ENCODE results near the gene LGALS3BP.
A peak's percentile ranks its signal among the peaks of the same experiment; 100 is the strongest.
"Not testable (repeated sequence)": the region's sequence is repeated elsewhere in the genome, so short reads cannot be mapped to it uniquely, and the experiment has no call there.

LGALS3BP gene, protein sequence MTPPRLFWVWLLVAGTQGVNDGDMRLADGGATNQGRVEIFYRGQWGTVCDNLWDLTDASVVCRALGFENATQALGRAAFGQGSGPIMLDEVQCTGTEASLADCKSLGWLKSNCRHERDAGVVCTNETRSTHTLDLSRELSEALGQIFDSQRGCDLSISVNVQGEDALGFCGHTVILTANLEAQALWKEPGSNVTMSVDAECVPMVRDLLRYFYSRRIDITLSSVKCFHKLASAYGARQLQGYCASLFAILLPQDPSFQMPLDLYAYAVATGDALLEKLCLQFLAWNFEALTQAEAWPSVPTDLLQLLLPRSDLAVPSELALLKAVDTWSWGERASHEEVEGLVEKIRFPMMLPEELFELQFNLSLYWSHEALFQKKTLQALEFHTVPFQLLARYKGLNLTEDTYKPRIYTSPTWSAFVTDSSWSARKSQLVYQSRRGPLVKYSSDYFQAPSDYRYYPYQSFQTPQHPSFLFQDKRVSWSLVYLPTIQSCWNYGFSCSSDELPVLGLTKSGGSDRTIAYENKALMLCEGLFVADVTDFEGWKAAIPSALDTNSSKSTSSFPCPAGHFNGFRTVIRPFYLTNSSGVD

GRCh38 chr17:78979780-78980623 lies at the start of gene LGALS3BP:
Gene LGALS3BP, minus strand, starts transcription at chr17:78979923. Its CDS starts 2,732 bp downstream, at chr17:78977191.
- peak; percentile 56 for DNase-seq (ENCODE audit: low read depth)

- peak; percentile 29 for DNase-seq (ENCODE audit: low read depth)
Observed at GRCh38 chr17:79028496-79029326, 49.0 kb upstream of the LGALS3BP start.

DNA sequence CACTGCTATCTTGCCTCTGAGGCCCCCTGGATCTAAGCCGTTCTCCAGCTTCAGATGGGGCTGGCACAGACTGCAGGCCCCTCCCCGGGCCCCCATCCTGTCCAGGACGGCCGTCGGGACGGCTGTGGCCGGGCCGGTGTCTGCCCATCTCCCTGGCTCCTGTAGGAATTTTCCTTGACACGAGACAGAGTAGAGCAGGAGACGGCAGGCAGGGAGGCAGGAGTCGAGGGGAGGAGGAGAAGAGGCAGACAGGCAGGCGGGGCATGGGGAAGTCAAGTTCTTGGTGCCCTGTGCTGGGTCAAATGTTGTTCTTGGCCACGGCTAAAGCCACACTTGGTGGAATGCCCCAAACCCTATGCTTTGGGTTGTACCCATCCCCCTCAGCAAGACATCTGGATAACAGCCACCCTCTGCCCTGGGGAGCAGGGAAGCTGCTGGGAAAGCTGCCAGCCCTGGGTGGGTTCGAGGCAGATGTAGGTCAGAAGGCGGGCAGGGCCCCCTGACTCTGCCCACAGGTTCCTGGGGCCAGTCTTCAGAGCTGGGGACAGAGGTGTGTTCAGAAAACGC lies 48.3 kb upstream of the LGALS3BP start:
- peak; percentile 87 for DNase-seq (ENCODE audit: low read depth)

DNA sequence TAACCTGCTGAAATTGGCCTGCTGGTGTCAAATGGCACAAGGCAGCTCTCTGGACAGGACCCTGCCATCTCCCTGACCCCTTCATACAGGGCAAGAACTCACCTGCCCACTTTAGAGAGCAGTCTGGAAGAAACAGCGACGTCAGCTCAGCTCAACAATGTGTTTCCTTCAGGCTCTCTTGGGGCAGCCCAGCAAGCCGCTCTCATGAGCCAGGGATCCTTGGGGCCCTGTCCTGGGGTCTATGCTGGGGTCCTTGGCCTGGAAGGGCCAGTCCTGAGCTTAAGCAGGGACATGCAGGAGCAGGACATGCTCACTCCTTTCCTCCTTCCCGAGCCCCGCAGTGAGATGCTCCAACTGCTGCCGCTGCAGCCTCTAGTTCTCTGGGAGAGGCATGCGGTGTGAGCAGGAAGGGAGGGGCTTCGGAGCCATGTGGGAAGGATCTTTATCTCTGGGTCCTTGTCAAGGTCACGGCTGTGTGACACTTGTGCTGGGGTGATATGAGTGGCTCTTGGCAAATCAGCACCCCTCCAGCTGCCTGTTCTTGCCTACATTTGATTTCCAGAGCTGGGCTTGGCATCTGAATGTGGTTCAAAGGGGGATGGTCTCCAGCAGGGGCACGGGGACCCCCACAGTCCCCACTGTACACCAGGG lies 47.7 kb upstream of the LGALS3BP start:
- no peak for DNase-seq (ENCODE audit: low read depth)

DNA sequence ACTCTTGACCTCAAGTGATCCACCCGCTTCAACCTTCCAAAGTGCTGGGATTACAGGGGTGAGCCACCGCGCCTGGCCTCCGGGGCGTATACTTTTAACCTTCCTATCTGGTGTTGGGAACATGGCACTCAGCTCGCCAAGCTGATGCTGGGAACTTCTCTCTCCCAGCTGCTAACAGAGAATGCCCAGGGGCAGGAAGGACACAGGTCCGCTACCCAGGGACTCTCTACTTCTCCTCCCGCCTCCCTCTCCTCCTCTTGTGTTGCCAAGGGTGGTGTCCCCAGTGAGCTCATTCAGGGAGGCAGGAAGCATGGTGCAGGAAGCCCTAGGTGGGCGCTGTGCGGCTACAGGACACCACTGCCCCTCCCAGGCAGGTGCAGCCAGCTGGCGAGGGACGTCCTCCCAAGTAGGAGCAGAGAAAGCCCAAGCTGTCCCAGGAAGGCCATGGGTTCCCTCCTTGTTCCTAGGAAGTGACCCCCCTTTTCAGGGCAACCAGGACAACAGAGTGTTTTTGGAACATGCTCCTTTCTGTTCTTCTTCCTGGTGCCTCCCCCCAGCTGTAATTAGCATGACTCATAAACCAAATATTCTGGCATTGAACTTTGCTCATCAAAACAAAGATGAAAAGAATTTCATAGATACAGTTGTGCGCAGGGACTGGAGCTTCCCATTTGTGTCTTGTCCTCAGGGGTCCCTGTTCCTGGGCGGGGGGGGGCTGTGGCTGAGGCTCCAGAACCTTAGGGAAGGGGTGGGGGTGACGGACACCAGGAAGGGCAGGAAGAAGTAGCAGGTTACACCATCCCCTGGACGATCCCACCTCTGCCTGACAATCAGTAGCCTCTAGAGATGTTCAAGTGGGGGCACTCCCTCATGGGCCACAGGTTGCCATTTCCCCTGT lies 46.9 kb upstream of the LGALS3BP start:
- peak; percentile 80 for DNase-seq (ENCODE audit: low read depth)

DNA sequence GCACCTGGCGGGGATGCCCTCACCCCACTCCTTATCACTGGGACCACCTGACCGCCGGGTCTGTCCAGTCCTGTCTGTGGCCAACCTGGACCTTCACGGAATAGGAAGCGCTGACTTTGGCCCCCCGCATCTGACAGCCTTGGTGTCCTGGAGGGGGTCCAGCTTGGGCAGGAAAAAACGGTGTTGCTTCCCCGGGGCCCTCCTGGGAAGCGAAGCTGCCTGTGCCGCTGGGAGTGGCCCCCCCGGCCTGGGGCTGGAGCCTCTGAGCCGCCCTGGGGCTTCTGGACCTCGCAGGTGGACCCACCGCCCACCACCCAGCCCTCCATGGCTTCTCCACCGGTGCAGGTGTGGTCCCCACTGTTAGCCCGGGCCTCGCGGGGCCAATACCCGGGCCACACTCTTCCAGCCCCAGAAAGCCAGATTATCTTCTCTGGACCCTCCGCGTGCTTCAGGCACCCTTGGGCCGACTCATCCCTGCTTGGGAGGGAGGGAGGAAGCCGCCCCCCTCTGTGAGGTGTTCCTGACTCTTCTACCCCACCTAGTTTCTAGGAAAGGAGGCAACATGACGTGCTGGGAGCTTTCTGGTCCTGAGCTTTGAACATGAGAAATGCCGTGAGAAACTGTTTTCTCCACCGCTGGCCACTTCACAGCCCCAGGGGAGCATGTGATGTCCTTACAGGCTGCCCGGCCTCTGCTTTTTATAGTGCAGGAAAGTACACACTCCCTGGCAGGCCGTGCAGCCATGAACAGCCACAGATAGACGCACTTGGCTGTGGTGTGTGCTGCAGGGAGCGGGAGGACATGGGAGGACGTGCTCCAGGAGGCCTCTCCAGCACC lies 45.4 kb upstream of the LGALS3BP start:
- DNase-seq (ENCODE audit: low read depth): no peak

- DNase-seq (ENCODE audit: low read depth): peak; percentile 59
Observed at GRCh38 chr17:79023886-79024771, 44.4 kb upstream of the LGALS3BP start, which contains the start of gene C1QTNF1. Gene C1QTNF1, plus strand, starts transcription at chr17:79024169. Its CDS starts 19,800 bp downstream, at chr17:79043969.

DNA sequence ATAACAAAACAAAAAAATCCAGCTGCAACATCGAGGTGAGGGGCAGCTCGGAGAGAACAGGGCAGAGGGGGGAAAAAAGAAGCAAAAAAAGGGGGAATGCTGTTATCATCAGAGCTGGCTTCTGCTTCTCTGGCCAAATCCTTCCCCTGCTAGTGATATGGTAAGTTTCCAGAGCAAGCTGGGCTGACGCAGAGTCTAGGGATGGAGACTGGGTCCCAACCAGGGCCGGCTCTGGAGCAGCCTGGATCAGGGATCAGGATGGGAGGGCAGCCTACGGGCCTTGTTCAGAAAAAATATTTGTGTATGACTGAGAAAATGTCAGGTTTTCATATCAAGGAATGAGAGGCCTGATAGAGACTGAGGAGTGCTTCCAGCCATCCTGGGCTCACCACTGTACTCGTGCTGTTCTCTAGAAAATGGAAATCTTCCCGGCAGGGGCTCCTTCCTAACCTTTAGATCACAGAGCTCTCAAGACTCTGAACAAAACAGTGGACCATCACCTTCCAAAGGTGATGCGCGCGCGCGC lies 43.5 kb upstream of the LGALS3BP start:
- DNase-seq (ENCODE audit: low read depth): no peak

DNA sequence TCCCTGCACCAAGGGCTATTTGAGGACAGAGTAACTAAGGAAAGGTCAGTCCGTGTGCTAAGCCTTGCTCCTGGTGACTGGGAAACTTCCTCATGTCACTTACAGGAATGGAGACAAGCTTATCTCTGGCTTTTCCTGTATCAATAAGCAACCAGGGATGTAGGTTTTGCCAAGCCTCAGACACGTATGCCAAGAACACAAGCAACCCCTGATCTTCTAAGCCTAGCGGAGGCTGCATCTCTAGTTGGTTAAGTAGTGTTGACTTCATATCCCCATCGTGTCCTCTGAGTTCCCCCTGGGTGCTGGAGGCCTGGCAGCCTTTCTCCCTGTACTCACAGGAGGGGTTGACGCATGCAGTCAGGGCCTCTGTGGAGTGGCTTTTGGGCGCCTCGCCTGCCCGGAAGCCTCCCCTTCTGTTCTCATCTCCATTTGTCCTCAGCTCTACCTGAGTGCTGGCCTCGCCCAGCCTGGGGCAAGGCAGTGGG lies 42.8 kb upstream of the LGALS3BP start:
- no peak for DNase-seq (ENCODE audit: low read depth)

- not testable (repeated sequence) for DNase-seq (ENCODE audit: low read depth)
Observed at GRCh38 chr17:79021929-79022328, 42.2 kb upstream of the LGALS3BP start.

DNA sequence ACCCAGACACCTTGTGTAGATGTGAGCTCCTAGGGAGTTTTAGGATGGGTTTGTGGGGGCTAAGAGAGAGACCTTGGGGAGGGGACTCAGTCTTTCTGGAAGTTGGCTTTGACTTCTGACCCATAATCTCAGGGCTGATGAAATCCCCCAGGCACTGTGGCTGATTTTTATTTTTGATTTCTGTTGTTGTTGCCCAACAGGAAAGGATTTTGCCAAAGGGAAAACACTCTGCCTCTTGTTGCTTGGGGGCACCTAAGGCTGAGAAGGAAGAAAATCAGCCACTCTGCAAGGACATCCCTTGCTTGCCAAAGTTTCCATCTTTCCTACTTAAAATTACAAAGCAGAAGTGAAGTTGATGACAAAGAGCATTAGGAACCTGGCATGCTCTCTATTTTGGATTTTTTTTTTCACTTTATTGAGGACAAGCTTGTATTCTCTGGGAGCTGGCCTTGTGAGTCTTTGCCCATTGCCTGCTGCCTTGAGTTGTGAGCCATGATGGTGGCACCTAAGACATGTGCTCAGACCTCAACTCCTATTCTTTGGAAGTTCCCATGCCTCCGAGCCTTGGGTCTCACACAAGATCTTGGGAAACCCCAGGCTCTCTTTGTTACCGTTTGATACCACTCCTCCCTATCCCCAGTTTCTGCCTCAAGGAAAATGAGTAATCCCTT lies 41.0 kb upstream of the LGALS3BP start:
- peak; percentile 80 for DNase-seq (ENCODE audit: low read depth)

DNA sequence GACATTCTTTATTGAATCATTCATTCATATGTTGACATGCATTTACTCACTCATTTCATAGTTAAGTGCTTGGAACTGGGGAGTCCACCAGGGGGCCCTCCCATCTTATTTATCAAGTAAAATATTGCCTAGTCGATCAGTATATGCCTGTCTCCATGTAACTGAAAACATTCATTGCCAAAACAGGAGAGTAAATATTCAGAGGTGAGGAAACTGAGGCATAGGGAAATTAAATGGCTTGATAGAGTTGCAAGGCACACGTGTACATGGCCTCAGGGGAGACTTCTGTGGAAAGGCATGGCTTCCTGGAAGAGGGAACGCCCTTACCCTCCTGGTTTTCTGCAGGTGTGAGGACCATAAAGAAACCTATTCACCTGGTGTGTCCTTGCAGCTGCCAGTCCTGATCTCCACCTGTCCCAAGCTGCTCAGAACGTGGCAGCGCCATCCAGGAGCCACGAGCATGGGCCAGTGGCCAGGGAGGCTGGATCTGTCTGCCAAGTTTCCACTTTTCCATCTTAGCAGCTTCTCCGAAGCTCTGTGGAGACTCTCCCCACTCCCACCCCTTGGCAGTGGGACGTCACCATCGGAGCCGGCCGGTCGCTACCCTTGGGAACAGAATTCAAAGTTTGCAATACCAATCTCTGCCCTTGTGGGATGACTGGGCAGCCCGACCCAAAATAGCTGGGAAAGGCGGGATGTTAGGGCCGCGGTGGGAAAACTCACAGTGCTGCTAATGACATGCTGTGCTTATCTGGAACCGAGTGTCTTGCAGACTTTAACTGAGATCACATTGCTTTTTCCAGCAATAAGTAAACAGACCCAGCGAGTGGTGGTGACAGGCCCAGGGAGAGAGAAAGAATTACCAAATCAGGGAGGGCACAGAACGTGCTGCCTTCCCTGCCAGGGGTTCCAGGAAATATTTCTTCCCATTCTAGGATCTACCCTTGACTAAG lies 40.2 kb upstream of the LGALS3BP start:
- peak; percentile 79 for DNase-seq (ENCODE audit: low read depth)

DNA sequence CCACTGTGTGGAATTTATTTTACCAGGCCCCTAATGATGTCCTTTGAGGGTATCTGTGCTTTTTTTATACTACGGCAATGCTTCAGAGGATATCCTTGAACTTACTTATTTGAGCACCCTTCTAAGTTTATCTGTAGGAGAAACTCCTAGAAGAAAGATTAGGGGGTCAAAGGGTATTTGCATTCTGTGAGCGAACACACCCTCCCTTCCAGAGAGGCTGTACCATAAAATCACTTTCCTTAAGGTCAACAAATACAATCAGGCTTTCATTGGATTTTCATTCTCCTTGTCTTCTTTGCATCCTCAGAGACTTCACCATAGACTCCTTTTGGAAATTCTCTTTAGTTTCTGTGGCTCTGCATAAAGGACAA lies 39.5 kb upstream of the LGALS3BP start:
- DNase-seq (ENCODE audit: low read depth): no peak

GRCh38 chr17:79018370-79018695 lies 38.6 kb upstream of the LGALS3BP start:
- no peak for DNase-seq (ENCODE audit: low read depth)

GRCh38 chr17:79017546-79018369 lies 38.0 kb upstream of the LGALS3BP start:
- no peak for DNase-seq (ENCODE audit: low read depth)
